HEK293 (cell line): Measurements from ENCODE around the gene EGR2.

Experiments used
- CTCF ChIP-seq: fragments of 450-650 bp; formaldehyde crosslinking; IDR thresholded peaks from 2 replicates; pipeline ENCODE4 v1.5.1; 2016; ENCODE audit warnings: missing biosample characterization, missing genetic modification characterization
- KLF9 ChIP-seq: fragments of 450-650 bp; formaldehyde crosslinking; IDR thresholded peaks from 2 replicates; pipeline ENCODE4 v1.5.1; 2016; ENCODE audit warnings: missing biosample characterization, missing genetic modification characterization, low read depth
- MYNN ChIP-seq: fragments of 450-650 bp; formaldehyde crosslinking; IDR thresholded peaks from 2 replicates; pipeline ENCODE4 v1.5.1; 2016; ENCODE audit warnings: missing biosample characterization, missing genetic modification characterization, borderline replicate concordance
- REST ChIP-seq: fragments of 450-650 bp; formaldehyde crosslinking; IDR thresholded peaks from 2 replicates; pipeline ENCODE4 v1.5.1; 2016; ENCODE audit warnings: missing biosample characterization, missing genetic modification characterization
- YY1 ChIP-seq: fragments of 450-650 bp; formaldehyde crosslinking; IDR thresholded peaks from 2 replicates; pipeline ENCODE4 v1.5.1; 2018; ENCODE audit warnings: missing biosample characterization, missing genetic modification characterization
- ZBTB1 ChIP-seq: fragments of 450-650 bp; formaldehyde crosslinking; IDR thresholded peaks from 2 replicates; pipeline ENCODE4 v1.5.1; 2016; ENCODE audit warnings: missing biosample characterization, missing genetic modification characterization
- ZNF169 ChIP-seq: fragments of 450-650 bp; formaldehyde crosslinking; IDR thresholded peaks from 2 replicates; pipeline ENCODE4 v1.5.1; 2016; ENCODE audit warnings: missing biosample characterization, missing genetic modification characterization
- ZNF23 ChIP-seq: fragments of 450-650 bp; formaldehyde crosslinking; IDR thresholded peaks from 2 replicates; pipeline ENCODE4 v1.5.1; 2016; ENCODE audit warnings: missing biosample characterization, missing genetic modification characterization, borderline replicate concordance
- ZNF248 ChIP-seq: fragments of 450-650 bp; formaldehyde crosslinking; IDR thresholded peaks from 2 replicates; pipeline ENCODE4 v1.5.1; 2017; ENCODE audit warnings: missing biosample characterization, missing genetic modification characterization
- ZNF37A ChIP-seq: fragments of 450-650 bp; IDR thresholded peaks from 2 replicates; pipeline ENCODE4 v1.5.1; 2018; ENCODE audit warnings: missing biosample characterization, missing genetic modification characterization
- ZNF404 ChIP-seq: fragments of 450-650 bp; formaldehyde crosslinking; IDR thresholded peaks from 2 replicates; pipeline ENCODE4 v1.5.1; 2017; ENCODE audit warnings: missing biosample characterization, missing genetic modification characterization
- ZNF423 ChIP-seq: fragments of 450-650 bp; formaldehyde crosslinking; IDR thresholded peaks from 2 replicates; pipeline ENCODE4 v1.5.1; 2016; ENCODE audit warnings: missing biosample characterization, missing genetic modification characterization
- ZNF449 ChIP-seq: fragments of 450-650 bp; formaldehyde crosslinking; IDR thresholded peaks from 2 replicates; pipeline ENCODE4 v1.5.1; 2017; ENCODE audit warnings: missing biosample characterization, mild to moderate bottlenecking, missing genetic modification characterization, moderate library complexity
- ZNF473 ChIP-seq: fragments of 450-650 bp; formaldehyde crosslinking; IDR thresholded peaks from 2 replicates; pipeline ENCODE4 v1.5.1; 2017; ENCODE audit warnings: missing biosample characterization, missing genetic modification characterization
- ZNF518A ChIP-seq: fragments of 450-650 bp; formaldehyde crosslinking; conservative IDR thresholded peaks from 2 replicates; pipeline ENCODE4 v1.5.1; 2016; ENCODE audit warnings: low read depth, missing biosample characterization, missing genetic modification characterization
- ZNF530 ChIP-seq: fragments of 450-650 bp; formaldehyde crosslinking; IDR thresholded peaks from 2 replicates; pipeline ENCODE4 v1.5.1; 2016; ENCODE audit warnings: low read depth, missing biosample characterization, missing genetic modification characterization
- ZNF585B ChIP-seq: fragments of 450-650 bp; formaldehyde crosslinking; IDR thresholded peaks from 2 replicates; pipeline ENCODE4 v1.5.1; 2016; ENCODE audit warnings: missing biosample characterization, missing genetic modification characterization
- ZNF621 ChIP-seq: fragments of 450-650 bp; formaldehyde crosslinking; IDR thresholded peaks from 2 replicates; pipeline ENCODE4 v1.5.1; 2017; ENCODE audit warnings: missing biosample characterization, missing genetic modification characterization
- ZNF645 ChIP-seq: fragments of 450-650 bp; formaldehyde crosslinking; IDR thresholded peaks from 2 replicates; pipeline ENCODE4; 2016; ENCODE audit warnings: missing biosample characterization, missing genetic modification characterization
- ZNF701 ChIP-seq: fragments of 450-650 bp; formaldehyde crosslinking; IDR thresholded peaks from 2 replicates; pipeline ENCODE4 v1.5.1; 2016; ENCODE audit warnings: missing biosample characterization, missing genetic modification characterization
- ZSCAN23 ChIP-seq: fragments of 450-650 bp; formaldehyde crosslinking; IDR thresholded peaks from 2 replicates; pipeline ENCODE4 v1.5.1; 2016; ENCODE audit warnings: missing biosample characterization, missing genetic modification characterization
- ZSCAN30 ChIP-seq: fragments of 450-650 bp; IDR thresholded peaks from 2 replicates; pipeline ENCODE4 v1.5.1; 2018; ENCODE audit warnings: missing biosample characterization, mild to moderate bottlenecking, missing genetic modification characterization, moderate library complexity
- TF ChIP-seq, protein P1 (sequence below): fragments of 450-650 bp; formaldehyde crosslinking; IDR thresholded peaks from 2 replicates; pipeline ENCODE4 v1.5.1; 2016; ENCODE audit warnings: missing biosample characterization, missing genetic modification characterization
- TF ChIP-seq, protein P2 (sequence below): fragments of 450-650 bp; formaldehyde crosslinking; IDR thresholded peaks from 2 replicates; pipeline ENCODE4 v1.5.1; 2016; ENCODE audit warnings: missing biosample characterization, missing genetic modification characterization

Gene EGR2

GRCh38 chr10:62817121-62817765 is 1.1 kb upstream of the EGR2 start (continued):
- TF ChIP-seq ZNF645 (tag by site-specific recombination) = no peak
- TF ChIP-seq MYNN (tag by site-specific recombination) = peak; percentile 63; the same call in 1 of the 2 replicates
- 0 out of 2 replicates have a peak, but pooled peaks have one; percentile 66 for TF ChIP-seq ZSCAN23 (tag by site-specific recombination)
- no peak for TF ChIP-seq CTCF (tag by site-specific recombination)
- no peak for TF ChIP-seq ZNF423 (tag by site-specific recombination)
- TF ChIP-seq, protein P1, sequence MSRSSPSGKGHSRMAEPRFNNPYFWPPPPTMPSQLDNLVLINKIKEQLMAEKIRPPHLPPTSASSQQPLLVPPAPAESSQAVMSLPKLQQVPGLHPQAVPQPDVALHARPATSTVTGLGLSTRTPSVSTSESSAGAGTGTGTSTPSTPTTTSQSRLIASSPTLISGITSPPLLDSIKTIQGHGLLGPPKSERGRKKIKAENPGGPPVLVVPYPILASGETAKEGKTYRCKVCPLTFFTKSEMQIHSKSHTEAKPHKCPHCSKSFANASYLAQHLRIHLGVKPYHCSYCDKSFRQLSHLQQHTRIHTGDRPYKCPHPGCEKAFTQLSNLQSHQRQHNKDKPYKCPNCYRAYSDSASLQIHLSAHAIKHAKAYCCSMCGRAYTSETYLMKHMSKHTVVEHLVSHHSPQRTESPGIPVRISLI (tag by site-specific recombination) = no peak
- TF ChIP-seq, protein P2, sequence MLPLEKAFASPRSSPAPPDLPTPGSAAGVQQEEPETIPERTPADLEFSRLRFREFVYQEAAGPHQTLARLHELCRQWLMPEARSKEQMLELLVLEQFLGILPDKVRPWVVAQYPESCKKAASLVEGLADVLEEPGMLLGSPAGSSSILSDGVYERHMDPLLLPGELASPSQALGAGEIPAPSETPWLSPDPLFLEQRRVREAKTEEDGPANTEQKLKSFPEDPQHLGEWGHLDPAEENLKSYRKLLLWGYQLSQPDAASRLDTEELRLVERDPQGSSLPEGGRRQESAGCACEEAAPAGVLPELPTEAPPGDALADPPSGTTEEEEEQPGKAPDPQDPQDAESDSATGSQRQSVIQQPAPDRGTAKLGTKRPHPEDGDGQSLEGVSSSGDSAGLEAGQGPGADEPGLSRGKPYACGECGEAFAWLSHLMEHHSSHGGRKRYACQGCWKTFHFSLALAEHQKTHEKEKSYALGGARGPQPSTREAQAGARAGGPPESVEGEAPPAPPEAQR (tag by site-specific recombination) = no peak
- TF ChIP-seq ZNF37A = no peak
- TF ChIP-seq REST (tag by site-specific recombination) = peak; percentile 61; the same call in 1 of the 2 replicates
- no peak for TF ChIP-seq ZNF701 (tag by site-specific recombination)
- TF ChIP-seq ZNF585B (tag by site-specific recombination) = no peak
- no peak for TF ChIP-seq ZNF404 (tag by site-specific recombination)
- TF ChIP-seq ZNF473 (tag by site-specific recombination) = no peak
- TF ChIP-seq ZNF621 (tag by site-specific recombination) = no peak
- TF ChIP-seq ZNF248 (tag by site-specific recombination) = no peak
- TF ChIP-seq ZBTB1 (tag by site-specific recombination) = no peak
- no peak for TF ChIP-seq ZNF530 (tag by site-specific recombination)
- TF ChIP-seq ZNF518A = no peak
- TF ChIP-seq ZNF23 = no peak
- peak; percentile 89 for TF ChIP-seq KLF9 (tag by site-specific recombination)
- TF ChIP-seq ZSCAN30 (tag by site-specific recombination) = no peak; the same call in 1 of the 2 replicates
- TF ChIP-seq ZNF449 = no peak
- TF ChIP-seq ZNF169 (tag by site-specific recombination) = no peak; the same call in 1 of the 2 replicates
- TF ChIP-seq YY1 (tag by site-specific recombination) = no peak
